ENCODE results near the gene NOL4L.

- no peak for TF ChIP-seq NFE2L2 (conservative IDR thresholded peaks at IDR 0.05; ENCODE audit: low read length)
- TF ChIP-seq BHLHE40 (IDR thresholded peaks at IDR 0.05; ENCODE audit: low read depth, low read length) = no peak
- TF ChIP-seq, protein P1, sequence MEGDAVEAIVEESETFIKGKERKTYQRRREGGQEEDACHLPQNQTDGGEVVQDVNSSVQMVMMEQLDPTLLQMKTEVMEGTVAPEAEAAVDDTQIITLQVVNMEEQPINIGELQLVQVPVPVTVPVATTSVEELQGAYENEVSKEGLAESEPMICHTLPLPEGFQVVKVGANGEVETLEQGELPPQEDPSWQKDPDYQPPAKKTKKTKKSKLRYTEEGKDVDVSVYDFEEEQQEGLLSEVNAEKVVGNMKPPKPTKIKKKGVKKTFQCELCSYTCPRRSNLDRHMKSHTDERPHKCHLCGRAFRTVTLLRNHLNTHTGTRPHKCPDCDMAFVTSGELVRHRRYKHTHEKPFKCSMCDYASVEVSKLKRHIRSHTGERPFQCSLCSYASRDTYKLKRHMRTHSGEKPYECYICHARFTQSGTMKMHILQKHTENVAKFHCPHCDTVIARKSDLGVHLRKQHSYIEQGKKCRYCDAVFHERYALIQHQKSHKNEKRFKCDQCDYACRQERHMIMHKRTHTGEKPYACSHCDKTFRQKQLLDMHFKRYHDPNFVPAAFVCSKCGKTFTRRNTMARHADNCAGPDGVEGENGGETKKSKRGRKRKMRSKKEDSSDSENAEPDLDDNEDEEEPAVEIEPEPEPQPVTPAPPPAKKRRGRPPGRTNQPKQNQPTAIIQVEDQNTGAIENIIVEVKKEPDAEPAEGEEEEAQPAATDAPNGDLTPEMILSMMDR (IDR thresholded peaks at IDR 0.05) = no peak
- TF ChIP-seq CEBPB (IDR thresholded peaks at IDR 0.05) = no peak
- TF ChIP-seq JUN (IDR thresholded peaks at IDR 0.05) = no peak
Measured at GRCh38 chr20:32595143-32595542, 10.0 kb upstream of the NOL4L start.
